ENCODE measurements around the gene GRXCR2. TPM values are rescaled to one million over a fixed set of nuclear protein-coding genes. Genes with fewer than 3 reads are reported as not detected.

The GRXCR2 gene
- total and polyA plus RNA-seq, 2 of the 4 experiments (the other 2 are of a cell fraction): not detected

DNA sequence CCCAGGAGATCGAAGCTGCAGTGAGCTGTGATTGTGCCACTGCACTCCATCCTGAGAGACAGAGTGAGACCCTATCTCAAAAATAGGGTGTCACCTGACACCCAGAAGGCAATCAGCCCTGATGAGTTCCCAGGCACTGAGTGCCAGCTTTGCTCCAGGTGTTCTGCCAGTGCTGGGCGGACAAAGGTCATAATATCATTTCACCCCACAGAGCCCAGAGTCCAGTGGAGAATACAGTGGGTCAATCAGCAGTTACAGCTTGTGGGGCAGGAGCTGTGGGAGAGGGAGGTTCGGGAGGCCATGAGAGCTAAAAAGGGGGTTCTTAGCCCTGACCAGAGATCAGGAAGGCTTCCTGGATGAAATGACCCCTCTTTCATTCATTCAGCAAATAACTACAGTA is 39.2 kb upstream of the GRXCR2 start:
- H4K8ac ChIP-seq (ENCODE audit: low read depth in 2 of 2, low read length in 2 of 2): no peak overlapping the region
- no peaks in the 10 kb centered on the region for H4K20me1 ChIP-seq (ENCODE audit: insufficient read depth, low read length)
- DNase-seq (no peak), ATAC-seq (ENCODE audit: low read depth) (no peak)
- H3K18ac ChIP-seq (ENCODE audit: low read depth, low read length): no peak overlapping the region
- no peak overlapping the region for H3K4me3 ChIP-seq (ENCODE audit: insufficient read depth, low read depth, low read length)
- no peak overlapping the region for H3K14ac ChIP-seq (replicated peaks; ENCODE audit: low read depth, low read length)
- no peak overlapping the region for H4K91ac ChIP-seq (ENCODE audit: insufficient read depth, low read depth, low read length)
- CTCF ChIA-PET: no interaction called here
- intact Hi-C loops (cut with micrococcal nuclease) (no loop called here), in situ Hi-C loops (cut with MboI; ENCODE audit: low sequenced_read_pairs) (no loop called here), dilution Hi-C loops (cut with HindIII; ENCODE audit: low sequenced_read_pairs, unreplicated experiment) (no loop called here)
- no peaks in the 10 kb centered on the region for H3K36me3 ChIP-seq (ENCODE audit: control insufficient read depth, insufficient read depth, low read length)
- no peak overlapping the region for H2BK5ac ChIP-seq (ENCODE audit: low read depth, low read length, poor library complexity, severe bottlenecking)
- H3K23ac ChIP-seq (ENCODE audit: low read depth, low read length): no peak overlapping the region
- no peaks in the 10 kb centered on the region for H3K4me1 ChIP-seq (ENCODE audit: control insufficient read depth, insufficient read depth, low read length)
- H3K4ac ChIP-seq (ENCODE audit: low read depth, low read length): no peak overlapping the region
- H3K56ac ChIP-seq (ENCODE audit: extremely low read depth, insufficient read depth, low read length): no peak overlapping the region
- POLR2A ChIA-PET (ENCODE audit: unreplicated experiment): no interaction called here
- H3K9me1 ChIP-seq (ENCODE audit: insufficient read depth, low read length): no peaks in the 10 kb centered on the region
- no peak overlapping the region for H4K5ac ChIP-seq (ENCODE audit: low read depth, low read length)
- BruUV-seq (replicated peaks): no TSS peak
- no peaks in the 10 kb centered on the region for H3K9me3 ChIP-seq (ENCODE audit: control insufficient read depth, insufficient read depth, low read length)
- no peak overlapping the region for H2AK5ac ChIP-seq (ENCODE audit: low read depth, low read length)
- H3K79me1 ChIP-seq (ENCODE audit: low read depth in 1 of 2, low read length in 2 of 2): no peaks in the 10 kb centered on the region
- WGBS, 2 experiments (ENCODE audit: extremely low coverage in 2 of 2, insufficient read length in 1 of 2): no CpG with 5 or more reads among the region's 3 CpGs
- H3K27ac ChIP-seq (ENCODE audit: insufficient read depth, low read length): no peak overlapping the region
- TF ChIP-seq MXI1 (IDR thresholded peaks at IDR 0.05; ENCODE audit: borderline replicate concordance, low read depth, low read length): no peak
- no peak for TF ChIP-seq CHD1 (IDR thresholded peaks at IDR 0.05; ENCODE audit: low read depth, low read length)
- TF ChIP-seq MAFK (IDR thresholded peaks at IDR 0.05; ENCODE audit: low read depth, low read length): no peak
- TF ChIP-seq FOS (IDR thresholded peaks at IDR 0.05; ENCODE audit: low read depth, low read length): no peak
- TF ChIP-seq SMC3 (IDR thresholded peaks at IDR 0.05; ENCODE audit: low read depth, low read length): no peak
- no peak for TF ChIP-seq RAD21 (IDR thresholded peaks at IDR 0.05; ENCODE audit: low read length)
- TF ChIP-seq, protein P1, sequence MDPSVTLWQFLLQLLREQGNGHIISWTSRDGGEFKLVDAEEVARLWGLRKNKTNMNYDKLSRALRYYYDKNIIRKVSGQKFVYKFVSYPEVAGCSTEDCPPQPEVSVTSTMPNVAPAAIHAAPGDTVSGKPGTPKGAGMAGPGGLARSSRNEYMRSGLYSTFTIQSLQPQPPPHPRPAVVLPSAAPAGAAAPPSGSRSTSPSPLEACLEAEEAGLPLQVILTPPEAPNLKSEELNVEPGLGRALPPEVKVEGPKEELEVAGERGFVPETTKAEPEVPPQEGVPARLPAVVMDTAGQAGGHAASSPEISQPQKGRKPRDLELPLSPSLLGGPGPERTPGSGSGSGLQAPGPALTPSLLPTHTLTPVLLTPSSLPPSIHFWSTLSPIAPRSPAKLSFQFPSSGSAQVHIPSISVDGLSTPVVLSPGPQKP (IDR thresholded peaks at IDR 0.05; ENCODE audit: borderline replicate concordance, low read depth, low read length): no peak
- TF ChIP-seq, protein P2, sequence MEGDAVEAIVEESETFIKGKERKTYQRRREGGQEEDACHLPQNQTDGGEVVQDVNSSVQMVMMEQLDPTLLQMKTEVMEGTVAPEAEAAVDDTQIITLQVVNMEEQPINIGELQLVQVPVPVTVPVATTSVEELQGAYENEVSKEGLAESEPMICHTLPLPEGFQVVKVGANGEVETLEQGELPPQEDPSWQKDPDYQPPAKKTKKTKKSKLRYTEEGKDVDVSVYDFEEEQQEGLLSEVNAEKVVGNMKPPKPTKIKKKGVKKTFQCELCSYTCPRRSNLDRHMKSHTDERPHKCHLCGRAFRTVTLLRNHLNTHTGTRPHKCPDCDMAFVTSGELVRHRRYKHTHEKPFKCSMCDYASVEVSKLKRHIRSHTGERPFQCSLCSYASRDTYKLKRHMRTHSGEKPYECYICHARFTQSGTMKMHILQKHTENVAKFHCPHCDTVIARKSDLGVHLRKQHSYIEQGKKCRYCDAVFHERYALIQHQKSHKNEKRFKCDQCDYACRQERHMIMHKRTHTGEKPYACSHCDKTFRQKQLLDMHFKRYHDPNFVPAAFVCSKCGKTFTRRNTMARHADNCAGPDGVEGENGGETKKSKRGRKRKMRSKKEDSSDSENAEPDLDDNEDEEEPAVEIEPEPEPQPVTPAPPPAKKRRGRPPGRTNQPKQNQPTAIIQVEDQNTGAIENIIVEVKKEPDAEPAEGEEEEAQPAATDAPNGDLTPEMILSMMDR (conservative IDR thresholded peaks at IDR 0.05; ENCODE audit: low read depth, low read length): no peak
- no peak for TF ChIP-seq MAZ (IDR thresholded peaks at IDR 0.05; ENCODE audit: borderline replicate concordance, low read depth, low read length)
- no peak for TF ChIP-seq RFX5 (IDR thresholded peaks at IDR 0.05; ENCODE audit: low read depth, low read length)
- TF ChIP-seq NFE2L2 (IDR thresholded peaks at IDR 0.05; ENCODE audit: low read depth, low read length): no peak
- TF ChIP-seq RCOR1 (IDR thresholded peaks at IDR 0.05; ENCODE audit: insufficient replicate concordance, low read length): no peak
- TF ChIP-seq CEBPB (IDR thresholded peaks at IDR 0.05; ENCODE audit: low read depth, low read length): no peak
- TF ChIP-seq, protein P3, sequence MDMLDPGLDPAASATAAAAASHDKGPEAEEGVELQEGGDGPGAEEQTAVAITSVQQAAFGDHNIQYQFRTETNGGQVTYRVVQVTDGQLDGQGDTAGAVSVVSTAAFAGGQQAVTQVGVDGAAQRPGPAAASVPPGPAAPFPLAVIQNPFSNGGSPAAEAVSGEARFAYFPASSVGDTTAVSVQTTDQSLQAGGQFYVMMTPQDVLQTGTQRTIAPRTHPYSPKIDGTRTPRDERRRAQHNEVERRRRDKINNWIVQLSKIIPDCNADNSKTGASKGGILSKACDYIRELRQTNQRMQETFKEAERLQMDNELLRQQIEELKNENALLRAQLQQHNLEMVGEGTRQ (IDR thresholded peaks at IDR 0.05; ENCODE audit: low read depth, low read length): no peak
- no peak for TF ChIP-seq BHLHE40 (IDR thresholded peaks at IDR 0.05; ENCODE audit: low read depth, low read length)
- TF ChIP-seq POLR2A (IDR thresholded peaks at IDR 0.05; ENCODE audit: low read depth, low read length): no peak
- H2BK120ac ChIP-seq (ENCODE audit: low read depth, low read length): no peak overlapping the region
- peaks cover 8% of the 10 kb centered on the region for H3K27me3 ChIP-seq (ENCODE audit: control insufficient read depth, insufficient read depth, low read length)
- no peak overlapping the region for H2BK15ac ChIP-seq (ENCODE audit: low read depth, low read length)
- H2BK20ac ChIP-seq (ENCODE audit: low read depth, low read length): no peak overlapping the region
- H3K9ac ChIP-seq (ENCODE audit: low read depth, low read length): no peak overlapping the region
- H2AFZ ChIP-seq (replicated peaks; ENCODE audit: low read length, poor library complexity): no peak overlapping the region
- H2AK9ac ChIP-seq (replicated peaks; ENCODE audit: low read depth, low read length, poor library complexity): no peak overlapping the region
- H3K4me2 ChIP-seq (ENCODE audit: low read depth, low read length): no peak overlapping the region
